ENCODE measurements around the gene ALG14.
"Not testable (repeated sequence)": the region's sequence is repeated elsewhere in the genome, so short reads cannot be mapped to it uniquely, and the experiment has no call there.

The ALG14 gene

GRCh38 chr1:95072532-95073419, at the start of gene ALG14:
ALG14 (minus strand) TSS chr1:95072951; CDS start chr1:95072898, 53 bp downstream.
- DNase-seq, result peak; percentile 90 to 93

- DNase-seq, result no peak
Observed at GRCh38 chr1:95122151-95122697, 49.5 kb upstream of the ALG14 start.

GRCh38 chr1:95119273-95119672, 46.5 kb upstream of the ALG14 start:
- no peak for DNase-seq

GRCh38 chr1:95118710-95119109, 46.0 kb upstream of the ALG14 start:
- no peak for DNase-seq

- no peak for DNase-seq
Observed at GRCh38 chr1:95118067-95118499, 45.3 kb upstream of the ALG14 start.

- peak in 1 of 2 experiments; percentile 26 for DNase-seq
Observed at GRCh38 chr1:95117207-95118066, 44.7 kb upstream of the ALG14 start, which contains the start of gene TLCD4. TLCD4 (plus strand) TSS chr1:95117355; CDS start chr1:95143902, 26,547 bp downstream.

GRCh38 chr1:95116580-95117206, 43.9 kb upstream of the ALG14 start:
- DNase-seq, result peak; percentile 53 to 69

GRCh38 chr1:95115708-95116137, 43.0 kb upstream of the ALG14 start:
- no peak for DNase-seq

GRCh38 chr1:95113684-95114083, 40.9 kb upstream of the ALG14 start:
- no peak for DNase-seq

- DNase-seq, result no peak
Observed at GRCh38 chr1:95111014-95111413, 38.3 kb upstream of the ALG14 start.

- DNase-seq, result no peak
Observed at GRCh38 chr1:95108792-95109191, 36.0 kb upstream of the ALG14 start.

GRCh38 chr1:95098196-95098595, 25.4 kb upstream of the ALG14 start:
- DNase-seq, result no peak

GRCh38 chr1:95097426-95097825, 24.7 kb upstream of the ALG14 start:
- no peak for DNase-seq

- DNase-seq, result no peak
Observed at GRCh38 chr1:95096218-95096841, 23.6 kb upstream of the ALG14 start.

GRCh38 chr1:95095833-95096217, 23.1 kb upstream of the ALG14 start:
- no peak for DNase-seq

- DNase-seq, result no peak
Observed at GRCh38 chr1:95094923-95095322, 22.2 kb upstream of the ALG14 start.

- no peak for DNase-seq
Observed at GRCh38 chr1:95093296-95093695, 20.5 kb upstream of the ALG14 start.

- not testable (repeated sequence) for DNase-seq
Observed at GRCh38 chr1:95092891-95093290, 20.1 kb upstream of the ALG14 start.

GRCh38 chr1:95091290-95091689, 18.5 kb upstream of the ALG14 start:
- not testable (repeated sequence) for DNase-seq

- no peak for DNase-seq
Observed at GRCh38 chr1:95089650-95090287, 17.0 kb upstream of the ALG14 start.

GRCh38 chr1:95088303-95088702, 15.6 kb upstream of the ALG14 start:
- DNase-seq, result no peak
